ENCODE measurements around the gene GLMN.

DNA sequence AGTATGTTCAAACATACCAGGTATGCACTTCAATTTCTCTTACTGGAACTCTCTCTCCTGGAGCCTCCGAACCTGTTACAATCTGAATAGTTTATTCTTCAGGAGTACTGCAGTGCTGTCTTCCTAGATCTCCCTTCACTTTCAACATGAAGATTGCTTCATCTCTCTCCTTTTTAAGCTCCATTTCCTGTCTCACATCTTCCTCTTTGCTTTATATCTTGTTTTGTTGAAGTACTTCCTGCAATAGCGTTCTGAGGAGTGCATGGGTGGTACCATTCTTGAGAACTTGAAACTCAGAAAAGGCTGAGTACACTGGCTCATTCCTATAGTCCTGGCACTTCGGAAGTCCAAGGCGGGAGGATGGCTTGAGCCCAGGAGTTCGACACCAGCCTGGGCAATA lies 96.8 kb downstream of the GLMN start:
- TF ChIP-seq, protein P1, sequence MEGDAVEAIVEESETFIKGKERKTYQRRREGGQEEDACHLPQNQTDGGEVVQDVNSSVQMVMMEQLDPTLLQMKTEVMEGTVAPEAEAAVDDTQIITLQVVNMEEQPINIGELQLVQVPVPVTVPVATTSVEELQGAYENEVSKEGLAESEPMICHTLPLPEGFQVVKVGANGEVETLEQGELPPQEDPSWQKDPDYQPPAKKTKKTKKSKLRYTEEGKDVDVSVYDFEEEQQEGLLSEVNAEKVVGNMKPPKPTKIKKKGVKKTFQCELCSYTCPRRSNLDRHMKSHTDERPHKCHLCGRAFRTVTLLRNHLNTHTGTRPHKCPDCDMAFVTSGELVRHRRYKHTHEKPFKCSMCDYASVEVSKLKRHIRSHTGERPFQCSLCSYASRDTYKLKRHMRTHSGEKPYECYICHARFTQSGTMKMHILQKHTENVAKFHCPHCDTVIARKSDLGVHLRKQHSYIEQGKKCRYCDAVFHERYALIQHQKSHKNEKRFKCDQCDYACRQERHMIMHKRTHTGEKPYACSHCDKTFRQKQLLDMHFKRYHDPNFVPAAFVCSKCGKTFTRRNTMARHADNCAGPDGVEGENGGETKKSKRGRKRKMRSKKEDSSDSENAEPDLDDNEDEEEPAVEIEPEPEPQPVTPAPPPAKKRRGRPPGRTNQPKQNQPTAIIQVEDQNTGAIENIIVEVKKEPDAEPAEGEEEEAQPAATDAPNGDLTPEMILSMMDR (conservative IDR thresholded peaks at IDR 0.05), result no peak
- no peak for TF ChIP-seq ZFX (IDR thresholded peaks at IDR 0.05)
